HG03354 (cell line): Measurements from ENCODE around the gene ZNF565.
"Not testable (repeated sequence)": the region's sequence is repeated elsewhere in the genome, so short reads cannot be mapped to it uniquely, and the experiment has no call there.

Source experiments
- ATAC-seq: cut with Tn5 transposase; IDR thresholded peaks from one replicate; pipeline ENCODE4 v1.9.1; 2021; ENCODE audit warnings: mild to moderate bottlenecking; ENCODE audit not compliant: unreplicated experiment, poor library complexity, severe bottlenecking

ZNF565 gene

DNA sequence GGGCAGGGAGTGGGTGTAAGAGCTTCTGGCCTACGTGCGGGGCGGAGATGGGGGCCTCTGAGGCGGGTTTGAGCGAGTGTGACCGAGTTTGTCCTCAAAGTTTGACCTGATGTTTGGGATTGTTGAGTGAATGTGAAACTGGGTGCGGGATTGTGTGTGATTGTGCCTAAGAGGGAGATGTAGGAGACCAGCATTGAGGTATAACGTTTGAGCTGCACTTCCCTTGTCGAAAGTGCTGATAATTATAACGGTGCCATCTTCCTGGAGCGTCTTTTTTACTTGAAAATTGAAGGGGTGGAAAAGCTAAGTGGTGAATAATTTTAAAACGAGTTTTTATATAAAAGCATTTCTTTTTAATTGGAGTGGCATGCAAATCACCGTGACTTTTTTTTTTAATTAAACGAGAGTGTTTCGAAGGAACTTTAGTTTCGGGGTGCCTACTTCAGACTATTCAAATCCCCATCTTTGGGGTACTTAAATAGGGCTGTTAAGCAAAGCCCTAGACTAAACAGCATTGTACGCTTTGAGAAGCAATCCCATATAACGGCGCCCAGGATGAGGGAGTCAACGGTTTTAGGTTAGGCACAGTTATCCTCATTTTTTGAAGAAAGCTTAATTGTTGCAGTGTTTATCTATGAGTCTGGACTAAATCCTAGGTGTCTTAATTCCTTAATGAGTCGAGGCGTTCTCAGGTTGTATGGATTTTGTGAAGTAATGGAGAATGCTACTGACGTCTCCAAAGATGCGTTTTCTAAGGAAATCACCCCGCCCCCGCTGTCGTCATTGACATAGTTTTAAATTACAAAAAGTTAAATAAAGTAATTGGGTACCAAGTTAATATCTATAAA, 1.0 kb upstream of the ZNF565 start:
- no peak for ATAC-seq

DNA sequence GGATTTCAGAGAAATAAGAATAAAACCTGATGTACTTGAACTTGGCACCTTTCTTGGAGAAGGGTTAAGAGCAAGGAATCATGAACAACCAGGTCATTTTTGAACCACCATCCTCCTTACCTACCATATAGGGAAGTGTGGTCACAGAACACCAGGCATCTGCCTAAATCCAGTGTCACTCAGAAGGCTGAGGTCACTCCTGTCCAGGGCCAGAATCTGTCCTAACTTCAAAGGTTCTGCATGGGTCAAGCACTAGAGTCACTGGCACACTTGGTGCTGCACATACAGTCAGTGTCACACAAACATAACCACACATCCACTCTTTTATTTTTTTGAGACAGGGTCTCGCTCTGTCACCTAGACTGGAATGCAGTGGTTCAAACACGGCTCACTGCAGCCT, 1.6 kb downstream of the ZNF565 start:
- no peak for ATAC-seq

DNA sequence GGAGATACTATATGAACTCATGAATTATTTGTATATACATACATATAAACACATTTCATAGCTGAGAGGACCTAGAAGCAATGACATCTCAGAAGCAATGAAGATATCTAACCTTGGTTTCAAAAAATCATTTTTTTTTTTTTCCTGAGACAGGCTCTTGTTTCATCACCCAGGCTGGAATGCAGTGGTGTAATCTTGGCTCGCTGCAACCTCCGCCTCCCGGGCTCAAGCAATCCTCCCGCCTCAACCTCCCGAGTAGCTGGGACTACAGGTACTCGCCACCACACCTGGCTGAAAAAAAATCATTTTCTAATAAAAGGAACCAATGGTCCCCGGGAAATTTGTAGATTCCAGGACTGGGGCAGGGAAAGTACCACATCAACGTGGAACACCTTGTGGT, 4.0 kb downstream of the ZNF565 start:
- ATAC-seq: no peak

DNA sequence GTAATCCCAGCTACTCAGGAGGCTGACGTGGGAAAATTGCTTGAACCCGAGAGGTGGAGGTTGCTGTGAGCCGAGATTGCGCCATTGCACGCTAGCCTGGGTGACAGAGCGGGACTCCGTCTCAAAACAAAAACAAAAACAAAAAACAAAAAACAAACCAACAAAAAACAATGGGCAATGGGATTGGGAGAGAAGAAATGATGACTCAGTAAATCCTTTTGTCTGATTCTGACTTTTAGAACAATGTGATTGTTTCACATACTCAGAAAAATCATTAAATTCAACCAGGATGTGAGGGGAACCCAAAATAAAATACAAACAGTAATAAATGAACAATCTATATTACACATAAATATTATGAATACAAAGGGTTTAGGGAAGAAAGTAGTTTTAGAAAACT, 5.1 kb downstream of the ZNF565 start:
- ATAC-seq: no peak

DNA sequence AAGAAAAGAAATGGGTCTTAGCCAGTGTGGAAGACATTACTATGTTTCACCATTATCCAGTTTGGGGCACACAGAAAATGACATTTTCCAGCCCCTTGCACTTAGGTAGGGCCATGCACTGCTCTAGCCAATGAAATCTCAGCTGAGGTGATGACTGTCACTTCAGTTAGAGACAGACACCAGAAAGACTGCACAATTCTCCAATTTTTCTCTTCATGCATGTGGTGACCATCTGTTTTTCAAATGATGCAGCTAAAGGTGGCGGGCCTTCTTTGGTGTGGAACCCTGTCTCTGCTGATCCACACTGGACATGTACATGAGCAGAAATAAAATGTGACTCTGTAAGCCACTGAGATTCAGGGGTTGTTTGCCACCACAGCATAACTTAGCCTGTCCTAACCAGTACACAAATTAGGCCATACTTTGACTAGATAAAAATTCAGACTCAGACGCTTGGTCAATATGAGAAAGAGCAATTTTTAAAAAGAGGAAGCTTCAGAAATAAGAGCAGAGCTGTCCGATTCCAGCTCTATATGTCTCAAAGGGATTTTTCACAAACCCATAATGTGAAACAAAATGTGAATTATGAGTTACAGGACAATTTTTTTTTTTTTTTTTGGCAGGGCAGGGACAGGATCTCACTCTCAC, 6.7 kb downstream of the ZNF565 start:
- ATAC-seq: peak; percentile 66

DNA sequence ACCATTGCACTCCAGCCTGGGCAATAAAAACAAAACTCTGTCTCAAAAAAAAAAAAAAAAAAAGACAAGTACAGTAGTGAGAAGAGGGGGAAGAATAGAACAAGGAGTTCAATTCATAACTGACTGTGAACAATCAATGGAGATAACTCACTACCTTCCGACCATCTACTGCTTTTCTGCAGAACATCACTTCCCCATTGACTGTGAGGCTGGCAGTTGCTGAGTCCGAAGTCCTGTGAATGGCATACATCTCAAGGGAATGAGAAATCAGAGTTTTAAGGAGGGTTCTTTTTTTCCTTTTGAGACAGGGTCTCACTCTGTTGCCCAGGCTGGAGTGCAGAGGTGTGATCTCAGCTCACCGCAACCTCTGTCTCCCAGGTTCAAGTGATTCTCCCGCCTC, 11.2 kb downstream of the ZNF565 start:
- ATAC-seq: no peak

DNA sequence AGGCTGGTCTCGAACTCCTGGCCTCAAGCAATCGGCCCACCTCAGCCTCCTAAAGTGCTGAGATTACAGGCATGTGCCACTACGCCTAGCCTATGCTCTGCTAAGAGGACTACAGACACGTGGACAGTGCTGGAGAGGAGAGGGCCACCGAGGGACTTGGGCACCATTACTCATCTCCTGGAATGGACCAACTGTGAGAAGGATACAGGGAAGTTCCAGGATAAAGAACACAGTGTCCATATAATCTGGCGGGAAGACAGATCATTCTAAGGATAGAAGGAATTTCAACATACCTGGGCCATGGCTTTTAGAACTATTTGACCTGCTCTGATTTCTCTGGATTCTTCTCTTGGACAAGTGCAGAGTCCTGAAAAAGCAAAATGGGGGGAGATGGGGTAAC, 12.8 kb downstream of the ZNF565 start:
- no peak for ATAC-seq

DNA sequence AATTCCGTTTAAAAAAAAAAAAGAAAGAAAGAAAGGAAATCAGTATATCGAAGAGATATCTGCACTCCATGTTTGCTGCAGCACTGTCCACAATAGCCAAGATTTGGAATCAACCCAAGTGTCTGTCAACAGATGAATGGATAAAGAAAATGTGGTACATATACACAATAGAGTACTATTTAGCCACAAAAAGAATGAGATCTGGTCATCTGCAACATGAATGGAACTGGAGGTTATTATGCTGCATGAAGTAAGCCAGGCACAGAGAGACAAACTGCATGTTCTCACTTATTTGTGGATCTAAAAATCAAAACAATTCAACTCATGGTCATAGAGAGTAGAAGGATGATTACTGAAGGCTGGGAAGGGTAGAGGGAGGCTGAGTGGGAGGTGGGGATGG, 16.3 kb downstream of the ZNF565 start:
- ATAC-seq: no peak

DNA sequence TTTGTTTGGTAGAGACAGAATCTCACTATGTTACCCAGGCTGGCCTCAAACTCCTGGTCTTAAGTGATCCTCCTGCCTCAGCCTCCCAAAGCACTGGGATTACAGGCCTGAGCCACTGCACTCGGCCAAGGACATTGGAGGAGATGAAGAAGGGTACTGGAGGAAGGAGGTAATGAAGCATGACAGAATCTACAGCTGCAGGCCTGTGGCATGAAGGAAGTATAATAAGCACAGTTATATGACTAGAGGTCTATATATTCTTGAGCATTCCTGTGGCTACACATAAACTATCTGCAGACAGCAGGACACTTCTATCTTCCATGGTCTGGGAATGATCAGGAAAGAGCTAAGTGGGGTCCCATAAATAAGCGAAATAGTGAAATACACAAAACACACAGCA, 18.2 kb downstream of the ZNF565 start:
- no peak for ATAC-seq

DNA sequence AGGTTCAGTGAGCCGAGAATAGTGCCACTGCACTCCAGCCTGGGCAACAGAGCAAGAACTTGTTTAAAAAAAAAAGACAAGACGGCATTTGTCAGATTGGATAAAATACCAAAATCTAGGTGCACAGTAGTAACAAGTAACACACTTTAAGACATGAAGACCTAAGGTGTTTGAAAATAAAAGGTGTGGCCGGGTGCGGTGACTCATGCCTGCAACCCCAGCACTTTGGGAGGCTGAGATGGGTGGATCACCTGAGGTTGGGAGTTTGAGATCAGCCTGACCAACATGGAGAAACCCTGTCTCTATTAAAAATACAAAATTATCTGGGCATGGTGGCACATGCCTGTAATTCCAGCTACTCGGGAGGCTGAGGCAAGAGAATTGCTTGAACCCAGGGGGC, 27.7 kb downstream of the ZNF565 start:
- ATAC-seq: not testable (repeated sequence)

DNA sequence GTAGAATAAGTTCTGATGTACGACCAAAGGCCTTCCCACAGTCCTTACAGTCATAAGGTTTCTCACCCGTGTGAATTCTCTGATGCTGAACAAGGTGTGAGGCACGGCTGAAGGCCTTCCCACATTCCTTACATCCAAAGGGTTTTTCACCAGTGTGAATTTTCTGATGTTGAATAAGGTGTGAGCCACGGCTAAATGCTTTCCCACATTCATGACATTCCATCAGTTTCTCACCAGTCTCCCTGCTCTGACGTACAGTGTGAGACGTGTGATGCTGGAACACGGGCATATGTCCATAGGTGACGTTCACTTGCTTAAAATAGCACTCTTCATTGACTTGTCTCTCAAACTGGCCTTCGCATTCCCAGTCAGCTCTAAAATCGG, 31.2 kb downstream of the ZNF565 start:
- no peak for ATAC-seq

DNA sequence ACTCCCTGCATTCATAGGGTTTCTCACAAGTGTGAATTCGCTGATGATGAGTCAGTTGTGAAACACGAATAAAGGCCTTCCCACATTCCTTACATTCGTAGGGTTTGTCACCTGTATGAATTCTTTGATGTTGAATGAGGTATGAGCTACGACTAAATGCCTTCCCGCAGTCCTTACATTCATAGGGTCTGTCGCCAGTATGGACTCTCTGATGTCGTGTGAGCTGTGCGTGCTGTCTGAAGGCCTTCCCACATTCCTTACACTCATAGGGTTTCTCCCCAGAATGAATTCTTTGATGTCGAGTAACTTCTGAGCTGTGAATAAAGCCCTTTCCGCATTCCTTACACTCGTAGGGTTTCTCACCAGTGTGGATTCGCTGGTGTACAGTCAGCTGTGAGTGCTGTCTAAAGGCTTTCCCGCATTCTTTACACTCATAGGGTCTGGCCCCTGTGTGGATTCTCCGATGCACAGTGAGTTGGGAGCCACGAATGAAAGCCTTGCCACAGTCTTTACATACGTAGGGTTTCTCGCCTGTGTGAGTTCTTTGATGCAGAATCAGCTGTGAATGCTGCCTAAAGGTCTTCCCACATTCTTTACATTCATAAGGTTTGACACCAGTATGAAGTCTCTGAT, 31.7 kb downstream of the ZNF565 start:
- no peak for ATAC-seq

DNA sequence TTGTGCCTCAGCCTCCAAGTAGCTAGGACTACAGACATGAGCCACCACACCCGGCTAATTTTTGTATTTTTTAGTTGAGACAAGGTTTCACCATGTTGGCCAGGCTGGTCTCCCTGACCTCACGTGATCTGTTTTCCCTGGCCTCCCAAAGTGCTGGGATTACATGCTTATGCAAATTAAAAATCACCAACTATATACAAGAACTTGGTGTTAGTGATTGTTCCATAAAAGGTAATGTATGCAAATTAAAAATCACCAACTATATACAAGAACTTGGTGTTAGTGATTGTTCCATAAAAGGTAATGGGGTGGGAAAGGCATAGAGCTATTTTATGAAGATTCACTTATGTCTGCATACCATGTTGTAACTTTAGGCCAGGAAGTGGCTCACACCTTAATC, 35.4 kb downstream of the ZNF565 start:
- ATAC-seq: not testable (repeated sequence)

DNA sequence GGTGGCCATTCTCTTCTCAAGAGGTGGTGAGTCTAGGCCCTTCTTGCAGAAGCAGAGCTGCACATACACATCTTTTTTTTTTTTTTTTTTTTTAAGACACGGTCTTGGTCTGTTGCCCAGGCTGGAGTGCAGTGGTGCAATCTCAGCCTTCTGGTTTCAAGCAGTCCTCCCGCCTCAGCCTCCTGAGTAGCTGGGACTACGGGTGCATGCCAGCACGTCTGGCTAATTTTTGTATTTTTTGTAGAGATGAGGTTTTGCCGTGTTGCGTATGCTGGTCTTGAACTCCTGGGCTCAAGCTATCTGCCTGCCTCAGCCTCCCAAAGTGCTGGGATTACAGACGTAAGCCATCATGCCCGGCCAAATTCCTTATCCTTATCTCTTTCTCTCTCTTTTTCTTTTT, 40.6 kb downstream of the ZNF565 start:
- not testable (repeated sequence) for ATAC-seq

DNA sequence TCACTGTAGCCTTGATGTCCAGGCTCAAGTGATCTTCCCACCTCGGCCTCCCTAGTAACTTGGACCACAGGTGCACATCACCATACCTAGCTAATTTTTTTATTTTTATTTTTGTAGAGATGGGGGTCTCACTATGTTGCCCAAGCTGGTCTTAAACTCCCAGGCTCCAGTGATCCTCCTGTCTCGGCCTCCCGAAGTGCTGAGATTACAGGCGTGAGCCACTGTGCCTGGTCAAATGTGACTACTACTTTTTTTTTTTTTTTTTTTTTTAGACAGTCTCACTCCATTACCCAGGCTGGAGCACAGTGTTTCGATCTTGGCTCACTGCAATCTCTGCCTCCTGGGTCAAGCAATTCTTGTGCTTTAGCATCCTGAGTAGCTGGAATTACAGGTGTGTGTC, 41.6 kb downstream of the ZNF565 start:
- no peak for ATAC-seq

DNA sequence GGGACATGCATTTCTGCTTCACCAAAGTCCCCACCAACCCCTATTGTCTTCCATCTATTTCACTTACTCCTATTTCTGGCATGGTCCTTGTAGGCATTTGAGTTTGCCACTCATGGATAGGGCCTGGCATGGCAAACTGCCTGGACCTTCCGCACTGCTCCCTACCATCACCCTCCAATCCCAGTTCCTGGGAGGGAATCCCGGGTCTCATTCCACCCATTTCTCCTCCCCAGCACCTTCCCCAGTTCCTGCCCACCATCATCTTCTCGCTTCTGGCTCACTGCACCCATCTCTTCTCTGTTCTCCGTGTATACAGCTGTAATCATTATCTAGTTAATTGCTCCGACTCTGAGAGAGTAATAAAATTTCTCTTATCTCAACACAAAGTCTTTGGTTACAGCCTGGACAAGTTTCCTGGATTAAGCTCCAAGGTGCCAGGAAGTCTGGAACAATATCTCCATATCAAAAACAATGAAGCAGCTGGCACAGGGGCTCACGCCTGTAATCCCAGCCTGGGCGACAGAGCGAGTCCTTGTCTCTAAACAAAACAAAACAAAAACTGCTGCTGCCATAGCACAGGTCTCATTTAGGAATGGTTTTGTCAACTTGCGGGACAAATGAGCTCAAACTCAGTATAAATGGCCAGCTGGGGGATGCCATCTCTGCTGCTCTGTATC, 45.2 kb downstream of the ZNF565 start:
- ATAC-seq: no peak

DNA sequence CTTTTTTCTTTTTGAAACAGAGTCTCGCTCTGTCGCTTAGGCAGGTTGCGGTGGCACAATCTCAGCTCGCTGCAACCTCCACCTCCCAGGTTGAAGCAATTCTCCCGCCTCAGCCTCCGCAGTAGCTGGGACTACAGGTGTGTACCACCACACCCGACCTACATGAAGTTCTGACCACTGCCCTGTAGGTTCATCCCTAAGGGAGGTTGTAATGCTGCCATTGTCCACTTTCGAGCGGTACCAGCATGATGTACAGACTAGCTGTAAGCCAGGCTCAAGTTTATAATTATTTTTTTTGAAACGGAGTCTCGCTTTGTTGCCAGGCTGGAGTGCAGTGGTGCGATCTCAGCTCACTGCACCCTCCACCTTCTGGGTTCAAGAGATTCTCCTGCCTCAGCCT, 50.7 kb downstream of the ZNF565 start:
- no peak for ATAC-seq

DNA sequence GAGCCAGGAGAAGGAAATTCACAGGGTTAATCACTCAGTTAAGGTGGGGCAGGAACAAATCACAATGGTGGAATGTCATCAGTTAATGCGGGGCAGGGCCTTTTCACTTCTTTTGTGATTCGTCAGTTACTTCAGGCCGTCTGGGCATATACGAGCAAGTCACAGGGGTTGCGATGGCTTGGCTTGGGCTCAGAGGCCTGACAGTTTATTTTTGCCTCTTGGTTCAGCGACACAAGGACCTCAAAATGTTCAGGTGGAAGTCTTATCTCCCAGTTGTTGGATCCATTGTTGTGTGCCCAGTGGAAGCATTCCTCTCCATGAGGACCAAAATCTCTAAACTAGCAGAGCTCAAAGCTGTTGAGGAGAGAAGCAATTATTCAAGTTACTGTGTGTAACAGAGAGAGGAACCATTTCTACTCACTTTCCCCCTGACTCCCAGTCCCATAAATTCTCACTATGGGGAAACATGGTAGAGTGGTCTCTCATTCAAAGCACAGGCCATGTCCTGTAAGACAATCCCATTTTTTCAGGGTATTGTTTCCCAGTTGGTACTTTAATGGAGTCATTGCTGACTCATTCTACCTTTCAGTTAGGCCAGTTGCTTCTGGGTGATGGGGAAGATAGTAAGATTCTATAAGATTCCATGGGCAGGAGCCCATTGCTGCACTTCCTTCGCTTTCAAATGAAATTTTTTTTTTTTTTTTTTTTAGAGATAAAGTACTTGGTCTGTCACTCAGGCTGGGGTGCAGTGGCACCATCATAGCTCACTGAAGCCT, 53.5 kb downstream of the ZNF565 start:
- no peak for ATAC-seq

DNA sequence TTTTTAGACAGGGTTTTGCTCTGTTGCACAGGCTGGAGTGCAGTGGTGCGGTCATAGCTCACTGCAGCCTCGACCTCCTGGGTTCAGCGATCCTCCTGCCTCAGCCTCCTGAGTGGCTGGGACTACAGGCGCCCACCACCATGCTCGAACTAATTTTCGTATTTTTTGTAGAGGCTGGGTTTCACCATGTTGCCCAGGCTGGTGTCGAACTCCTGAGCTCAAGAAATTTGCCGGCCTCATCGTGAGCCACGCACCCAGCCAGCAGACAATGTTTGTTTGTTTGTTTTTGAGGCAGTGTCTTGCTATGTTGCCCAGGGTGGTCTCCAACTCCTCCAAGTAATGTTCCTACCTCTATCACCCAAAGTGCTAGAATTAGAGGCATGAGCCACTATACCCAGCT, 61.3 kb downstream of the ZNF565 start:
- no peak for ATAC-seq
